HEK293 (cell line): Measurements from ENCODE around the gene MAGI2.

ENCODE experiments used
- CTCF ChIA-PET: fragments of 350-600 bp; formaldehyde crosslinking; extraction: SDS; loops from one replicate; lab custom pipeline; 2021; ENCODE audit warnings: antibody characterized with exemption; lab: Yijun Ruan, JAX
- POLR2A ChIA-PET: fragments of 300-600 bp; formaldehyde crosslinking; extraction: SDS; loops from one replicate; lab custom pipeline; 2020; ENCODE audit warnings: antibody characterized with exemption, inconsistent platforms; lab: Yijun Ruan, JAX
- H3K27ac ChIP-seq: fragments of 200-500 bp; sonication (Bioruptor generic); 2 replicates; pipeline ENCODE4 v1.5.1; 2014; ENCODE audit warnings: low read depth, low read length, control low read depth, inconsistent platforms; ENCODE audit errors: extremely low read depth
- H3K36me3 ChIP-seq, 2 experiments: fragments of 200-500 bp in 1 of 2; sonication (Bioruptor generic) in 1 of 2; 1 replicate in 1 of 2; 2 replicates in 1 of 2; pipeline ENCODE4 v1.5.1; 2014 to 2017; ENCODE audit warnings: inconsistent platforms in 2 of 2, low read length in 2 of 2; ENCODE audit not compliant: control insufficient read depth in 2 of 2, insufficient read depth in 1 of 2
- H3K4me1 ChIP-seq: fragments of 200-500 bp; sonication (Bioruptor generic); 2 replicates; pipeline ENCODE4 v1.5.1; 2014; ENCODE audit warnings: mild to moderate bottlenecking, low read length, inconsistent platforms; ENCODE audit not compliant: control insufficient read depth, insufficient read depth
- H3K4me3 ChIP-seq: 2 replicates; pipeline ENCODE4 v1.5.1; 2011; ENCODE audit warnings: low read depth, mild to moderate bottlenecking, control low read depth, low read length, moderate library complexity
- H3K9me3 ChIP-seq: fragments of 200-500 bp; sonication (Bioruptor generic); 2 replicates; pipeline ENCODE4 v1.5.1; 2014; ENCODE audit warnings: low read depth, low read length, inconsistent platforms; ENCODE audit not compliant: control insufficient read depth, insufficient read depth
- BCL6B ChIP-seq: fragments of 450-650 bp; formaldehyde crosslinking; IDR thresholded peaks from 2 replicates; pipeline ENCODE4 v1.5.1; 2017; ENCODE audit warnings: missing biosample characterization, missing genetic modification characterization
- GLI2 ChIP-seq: fragments of 450-650 bp; formaldehyde crosslinking; IDR thresholded peaks from 2 replicates; pipeline ENCODE4; 2017; ENCODE audit warnings: missing biosample characterization, missing genetic modification characterization, low read depth, borderline replicate concordance
- GLIS2 ChIP-seq: fragments of 450-650 bp; formaldehyde crosslinking; IDR thresholded peaks from 2 replicates; pipeline ENCODE4 v1.5.1; 2016; ENCODE audit warnings: missing biosample characterization, missing genetic modification characterization
- PATZ1 ChIP-seq: fragments of 450-650 bp; formaldehyde crosslinking; IDR thresholded peaks from 2 replicates; pipeline ENCODE4 v1.5.1; 2016; ENCODE audit warnings: missing biosample characterization, missing genetic modification characterization
- REPIN1 ChIP-seq: fragments of 450-650 bp; formaldehyde crosslinking; IDR thresholded peaks from 2 replicates; pipeline ENCODE4 v1.5.1; 2017; ENCODE audit warnings: missing biosample characterization, missing genetic modification characterization, low read depth
- REST ChIP-seq: fragments of 450-650 bp; formaldehyde crosslinking; IDR thresholded peaks from 2 replicates; pipeline ENCODE4 v1.5.1; 2016; ENCODE audit warnings: missing biosample characterization, missing genetic modification characterization
- SP7 ChIP-seq: fragments of 450-650 bp; formaldehyde crosslinking; IDR thresholded peaks from 2 replicates; pipeline ENCODE4 v1.5.1; 2016; ENCODE audit warnings: missing biosample characterization, missing genetic modification characterization
- ZBTB49 ChIP-seq: fragments of 450-650 bp; formaldehyde crosslinking; IDR thresholded peaks from 2 replicates; pipeline ENCODE4 v1.5.1; 2016; ENCODE audit warnings: missing biosample characterization, missing genetic modification characterization, low read depth
- ZBTB7A ChIP-seq: fragments of 450-650 bp; formaldehyde crosslinking; IDR thresholded peaks from 2 replicates; pipeline ENCODE4 v1.5.1; 2016; ENCODE audit warnings: low read depth, missing biosample characterization, missing genetic modification characterization
- ZNF121 ChIP-seq: fragments of 450-650 bp; formaldehyde crosslinking; IDR thresholded peaks from 2 replicates; pipeline ENCODE4 v1.5.1; 2016; ENCODE audit warnings: missing biosample characterization, missing genetic modification characterization
- ZNF175 ChIP-seq: fragments of 450-650 bp; formaldehyde crosslinking; IDR thresholded peaks from 2 replicates; pipeline ENCODE4 v1.5.1; 2016; ENCODE audit warnings: missing biosample characterization, missing genetic modification characterization
- ZNF239 ChIP-seq: fragments of 450-650 bp; formaldehyde crosslinking; IDR thresholded peaks from 2 replicates; pipeline ENCODE4 v1.5.1; 2016; ENCODE audit warnings: missing biosample characterization, missing genetic modification characterization
- ZNF274 ChIP-seq, 2 experiments: fragments of 200-500 bp in 1 of 2; fragments of 450-650 bp in 1 of 2; sonication (Bioruptor generic) in 1 of 2; formaldehyde crosslinking in 1 of 2; IDR thresholded peaks; 2 replicates each; pipeline versions ENCODE4 v1.5.1 to v1.6.1; 2014 to 2016; ENCODE audit warnings: borderline replicate concordance in 1 of 2, inconsistent platforms in 1 of 2, low read length in 1 of 2, missing biosample characterization in 1 of 2, missing genetic modification characterization in 1 of 2
- ZNF394 ChIP-seq: fragments of 450-650 bp; formaldehyde crosslinking; IDR thresholded peaks from 2 replicates; pipeline ENCODE4 v1.5.1; 2016; ENCODE audit warnings: missing biosample characterization, missing genetic modification characterization, mild to moderate bottlenecking, moderate library complexity, borderline replicate concordance
- ZNF426 ChIP-seq: fragments of 450-650 bp; formaldehyde crosslinking; IDR thresholded peaks from 2 replicates; pipeline ENCODE4 v1.5.1; 2017; ENCODE audit warnings: missing biosample characterization, missing genetic modification characterization, mild to moderate bottlenecking, inconsistent platforms, moderate library complexity
- ZNF548 ChIP-seq: fragments of 450-650 bp; formaldehyde crosslinking; IDR thresholded peaks from 2 replicates; pipeline ENCODE4 v1.5.1; 2016; ENCODE audit warnings: missing biosample characterization, missing genetic modification characterization
- ZSCAN18 ChIP-seq: fragments of 450-650 bp; formaldehyde crosslinking; IDR thresholded peaks from 2 replicates; pipeline ENCODE4 v1.5.1; 2016; ENCODE audit warnings: missing biosample characterization, missing genetic modification characterization
- ZSCAN4 ChIP-seq: fragments of 450-650 bp; formaldehyde crosslinking; IDR thresholded peaks from 2 replicates; pipeline ENCODE4 v1.5.1; 2017; ENCODE audit warnings: missing biosample characterization, missing genetic modification characterization

The MAGI2 gene

GRCh38 chr7:78197447-78197846 is 1256.0 kb downstream of the MAGI2 start (continued):
- TF ChIP-seq ZNF394 (tag by site-specific recombination) = no peak
- TF ChIP-seq ZNF426 (tag by site-specific recombination) = no peak
- TF ChIP-seq ZSCAN18 (tag by site-specific recombination) = no peak
- TF ChIP-seq PATZ1 = no peak
- no peak for TF ChIP-seq GLI2

GRCh38 chr7:78195281-78195680 is 1258.2 kb downstream of the MAGI2 start:
- ChIA-PET CTCF (no interaction called here), POLR2A (no interaction called here)
- Histone ChIP-seq H3K36me3 (no peaks in the 10 kb centered on the region), H3K4me3 (no peak overlapping the region), H3K9me3 (no peaks in the 10 kb centered on the region), H3K4me1 (no peaks in the 10 kb centered on the region), H3K27ac (no peak overlapping the region)
- TF ChIP-seq ZNF274 (IDR thresholded peaks at IDR 0.05; ENCODE audit: low read length) (no peak), ZNF274 (tag by site-specific recombination; IDR thresholded peaks at IDR 0.05; ENCODE audit: borderline replicate concordance) (no peak), REPIN1 (no peak), SP7 (tag by site-specific recombination) (no peak), ZBTB49 (no peak), BCL6B (tag by site-specific recombination) (no peak)

- CTCF ChIA-PET = no interaction called here
- TF ChIP-seq GLIS2 (tag by site-specific recombination) = no peak
- TF ChIP-seq ZSCAN4 (tag by site-specific recombination) = no peak
- no peak for TF ChIP-seq ZNF121 (tag by site-specific recombination)
- no peak for TF ChIP-seq ZBTB7A (tag by site-specific recombination)
- no peak for TF ChIP-seq REST (tag by site-specific recombination)
- no peak for TF ChIP-seq ZNF548 (tag by site-specific recombination)
- no peak for TF ChIP-seq ZNF175
- TF ChIP-seq BCL6B (tag by site-specific recombination) = no peak
- no peak for TF ChIP-seq ZNF239 (tag by site-specific recombination)
Observed at GRCh38 chr7:78194611-78195010, 1258.9 kb downstream of the MAGI2 start.

More at GRCh38 chr7:78194611-78195010, 1258.9 kb downstream of the MAGI2 start:
- POLR2A ChIA-PET = no interaction called here
- Histone ChIP-seq H3K4me1 (no peaks in the 10 kb centered on the region), H3K27ac (no peak overlapping the region), H3K4me3 (no peak overlapping the region), H3K36me3 (no peaks in the 10 kb centered on the region), H3K9me3 (no peaks in the 10 kb centered on the region)
